HG03442 (cell line): ENCODE data around the gene DUS3L.
"Not testable (repeated sequence)": the region's sequence is repeated elsewhere in the genome, so short reads cannot be mapped to it uniquely, and the experiment has no call there.

Source experiments
- ATAC-seq: cut with Tn5 transposase; IDR thresholded peaks from one replicate; pipeline ENCODE4 v1.9.1; 2021; ENCODE audit warnings: mild to moderate bottlenecking, moderate library complexity; ENCODE audit not compliant: unreplicated experiment

The DUS3L gene

GRCh38 chr19:5775668-5776309 lies 15.2 kb downstream of the DUS3L start:
- ATAC-seq: no peak

- no peak for ATAC-seq
These were observed 16.0 kb downstream of the DUS3L start for GRCh38 chr19:5774921-5775320.

- no peak for ATAC-seq
These were observed 17.7 kb downstream of the DUS3L start for GRCh38 chr19:5773276-5773675.

- ATAC-seq: no peak
These were observed 18.5 kb downstream of the DUS3L start for GRCh38 chr19:5772416-5772815.

- no peak for ATAC-seq
These were observed 23.0 kb downstream of the DUS3L start for GRCh38 chr19:5767949-5768348.

GRCh38 chr19:5765220-5765619 lies 25.7 kb downstream of the DUS3L start:
- no peak for ATAC-seq

GRCh38 chr19:5762608-5763217 lies 28.2 kb downstream of the DUS3L start:
- ATAC-seq: no peak

GRCh38 chr19:5753743-5754142 lies 37.2 kb downstream of the DUS3L start:
- ATAC-seq: no peak

- no peak for ATAC-seq
These were observed 39.3 kb downstream of the DUS3L start for GRCh38 chr19:5751709-5752108.

GRCh38 chr19:5749505-5749904 lies 41.5 kb downstream of the DUS3L start:
- ATAC-seq: no peak

- ATAC-seq: not testable (repeated sequence)
These were observed 42.0 kb downstream of the DUS3L start for GRCh38 chr19:5748920-5749319.

GRCh38 chr19:5744999-5745398 lies 46.0 kb downstream of the DUS3L start:
- ATAC-seq: not testable (repeated sequence)

GRCh38 chr19:5743630-5744029 lies 47.3 kb downstream of the DUS3L start:
- no peak for ATAC-seq

GRCh38 chr19:5742051-5742450 lies 48.9 kb downstream of the DUS3L start:
- ATAC-seq: no peak

- no peak for ATAC-seq
These were observed 52.5 kb downstream of the DUS3L start for GRCh38 chr19:5738423-5738822.
